OCI-LY3 (cell line): ENCODE measurements around the gene SLC25A26.

Experiments
- CTCF ChIP-seq: fragments of 200-600, 300-600 bp; sonication (generic); IDR thresholded peaks from 2 replicates; pipeline ENCODE4 v1.5.1; 2014; ENCODE audit warnings: antibody characterized with exemption, low read length, low read depth
- EZH2phosphoT487 ChIP-seq: fragments of 200-600 bp; shearing (Covaris generic); IDR thresholded peaks from 2 replicates; pipeline ENCODE4 v1.6.1; 2018; ENCODE audit warnings: antibody characterized with exemption, mixed run types, low read depth

GRCh38 chr3:66233033-66233432, 12.2 kb downstream of the SLC25A26 start:
- TF ChIP-seq EZH2phosphoT487: no peak
- TF ChIP-seq CTCF: no peak
